DND-41 (cell line): ENCODE results near the gene STAG3.
"Not testable (repeated sequence)": the region's sequence is repeated elsewhere in the genome, so short reads cannot be mapped to it uniquely, and the experiment has no call there.

Experiments
- ATAC-seq: fragments of 200-7000 bp; cut with Tn5 transposase; 3 replicates; pipeline ENCODE4 v1.9.1; 2021; ENCODE audit warnings: low read depth; ENCODE audit not compliant: insufficient read depth
- DNase-seq: peaks from one replicate; pipeline ENCODE4 v3.0.0-alpha.2; 2020
- H2AFZ ChIP-seq: 2 replicates; pipeline ENCODE4 v1.6.0; 2012; ENCODE audit warnings: low read depth, low read length
- H3K27ac ChIP-seq: 2 replicates; pipeline ENCODE4 v1.5.1; 2012; ENCODE audit warnings: low read length, inconsistent platforms
- H3K27me3 ChIP-seq: fragments of 200-600 bp; sonication (generic); 2 replicates; pipeline ENCODE4 v1.6.0; 2012; ENCODE audit warnings: low read length, mild to moderate bottlenecking, inconsistent platforms; ENCODE audit not compliant: insufficient read depth, poor library complexity
- H3K36me3 ChIP-seq: 2 replicates; pipeline ENCODE4 v1.5.1; 2012; ENCODE audit warnings: low read length, inconsistent platforms; ENCODE audit not compliant: insufficient read depth
- H3K4me1 ChIP-seq: 2 replicates; pipeline ENCODE4 v1.5.1; 2012; ENCODE audit warnings: mild to moderate bottlenecking, low read length; ENCODE audit not compliant: insufficient read depth
- H3K4me2 ChIP-seq: 2 replicates; pipeline ENCODE4 v1.6.0; 2012; ENCODE audit warnings: mild to moderate bottlenecking, moderate library complexity, low read length, inconsistent platforms; ENCODE audit not compliant: insufficient read depth
- H3K4me3 ChIP-seq, 2 experiments: fragments of 200-600 bp in 1 of 2; shearing (Covaris generic) in 1 of 2; 2 replicates each; pipeline ENCODE4 v1.5.1; 2012 to 2016; ENCODE audit warnings: inconsistent platforms in 2 of 2, low read length in 2 of 2, mild to moderate bottlenecking in 2 of 2, low read depth in 1 of 2, moderate library complexity in 1 of 2
- H3K79me2 ChIP-seq: 2 replicates; pipeline ENCODE4 v1.6.0; 2012; ENCODE audit warnings: low read length, inconsistent platforms; ENCODE audit not compliant: insufficient read depth
- H3K9ac ChIP-seq: 2 replicates; pipeline ENCODE4 v1.6.0; 2012; ENCODE audit warnings: low read depth, mild to moderate bottlenecking, inconsistent platforms, low read length, moderate library complexity
- H3K9me3 ChIP-seq: 2 replicates; pipeline ENCODE4 v1.5.1; 2012; ENCODE audit warnings: low read length, moderate library complexity, mild to moderate bottlenecking, inconsistent platforms; ENCODE audit not compliant: insufficient read depth, severe bottlenecking
- H4K20me1 ChIP-seq: 2 replicates; pipeline ENCODE4 v1.6.0; 2012; ENCODE audit warnings: low read length; ENCODE audit not compliant: insufficient read depth
- EZH2 ChIP-seq: IDR thresholded peaks from 3 replicates; pipeline ENCODE4 v1.6.1; 2012; ENCODE audit warnings: borderline replicate concordance, low read depth, mild to moderate bottlenecking, moderate library complexity, low read length, inconsistent platforms; ENCODE audit not compliant: severe bottlenecking
- TF ChIP-seq, protein P1 (sequence below): IDR thresholded peaks from 2 replicates; pipeline ENCODE4 v1.5.1; 2012; ENCODE audit warnings: borderline replicate concordance, low read length, moderate library complexity, mild to moderate bottlenecking; ENCODE audit not compliant: poor library complexity, severe bottlenecking; ENCODE audit errors: extremely low read depth

The STAG3 gene

DNA sequence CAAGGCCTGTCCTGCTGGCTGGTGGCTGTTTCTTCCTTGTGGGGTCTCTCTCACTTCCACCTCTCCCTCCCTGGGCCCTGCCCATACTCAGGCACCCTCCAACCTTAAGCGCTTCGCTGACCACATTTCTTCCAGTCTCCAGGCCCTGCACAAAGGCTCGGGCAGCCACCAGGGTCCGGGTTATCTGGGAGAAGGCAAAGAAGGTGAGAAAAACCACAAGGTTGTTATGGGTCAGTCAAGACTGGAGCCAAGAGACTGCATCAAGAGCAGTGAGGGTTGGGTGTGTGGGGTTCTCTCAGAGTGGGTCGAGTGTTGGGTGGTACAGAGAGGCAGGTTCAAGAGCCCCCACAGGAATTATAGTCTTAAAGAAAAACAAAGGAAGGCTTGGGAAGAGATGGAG lies 3.1 kb upstream of the STAG3 start:
- peaks cover 6% of the 10 kb centered on the region for H3K79me2 ChIP-seq
- TF ChIP-seq EZH2: no peak
- H3K27me3 ChIP-seq: no peaks in the 10 kb centered on the region
- peaks cover 18% of the 10 kb centered on the region for H3K36me3 ChIP-seq
- H3K27ac ChIP-seq: no peak overlapping the region
- H3K4me2 ChIP-seq: no peak overlapping the region
- H3K4me3 ChIP-seq: no peak overlapping the region
- no peak overlapping the region for H2AFZ ChIP-seq
- H3K9me3 ChIP-seq: no peaks in the 10 kb centered on the region
- ATAC-seq (no peak), DNase-seq (no peak)
- H3K4me1 ChIP-seq: peaks cover 30% of the 10 kb centered on the region
- peaks cover 2% of the 10 kb centered on the region; the same call in 1 of the 2 replicates for H4K20me1 ChIP-seq
- no peak overlapping the region for H3K9ac ChIP-seq

DNA sequence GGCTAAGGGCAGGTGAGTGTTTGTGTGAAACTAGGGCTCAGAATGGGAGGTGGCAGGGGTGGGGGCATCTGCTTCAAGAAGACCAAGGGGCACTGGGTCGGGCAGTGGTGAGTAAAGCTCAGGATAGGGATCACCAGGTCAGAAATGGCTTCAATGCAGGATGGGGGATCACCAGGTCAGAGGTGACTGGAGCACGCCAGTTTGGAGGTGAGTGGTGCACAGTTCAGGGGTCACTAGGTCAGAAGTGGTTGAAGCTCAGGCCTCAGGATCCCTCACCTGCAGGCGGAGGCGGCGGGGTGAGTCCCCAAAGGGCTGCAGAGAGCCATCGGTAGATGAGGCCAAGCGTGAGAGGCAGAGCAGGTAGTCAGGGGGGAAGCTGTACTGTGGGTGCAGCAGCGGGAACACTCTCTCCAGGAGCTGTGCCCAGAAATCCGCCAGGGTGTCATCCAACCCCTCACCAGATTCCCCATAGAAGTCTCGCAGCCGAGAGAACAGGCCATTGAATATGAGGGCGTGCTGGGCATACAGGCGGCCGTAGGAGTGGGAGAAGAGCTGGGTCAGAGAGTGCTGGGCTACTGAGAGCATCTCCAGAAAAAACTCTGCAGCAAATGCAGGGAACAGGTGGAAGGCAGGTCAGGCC lies 2.3 kb upstream of the STAG3 start:
- ATAC-seq (no peak), DNase-seq (no peak)
- H3K9ac ChIP-seq: no peak overlapping the region
- H3K4me3 ChIP-seq: no peak overlapping the region
- H3K4me1 ChIP-seq: peaks cover 38% of the 10 kb centered on the region
- peaks cover 6% of the 10 kb centered on the region for H3K79me2 ChIP-seq
- TF ChIP-seq, protein P1, sequence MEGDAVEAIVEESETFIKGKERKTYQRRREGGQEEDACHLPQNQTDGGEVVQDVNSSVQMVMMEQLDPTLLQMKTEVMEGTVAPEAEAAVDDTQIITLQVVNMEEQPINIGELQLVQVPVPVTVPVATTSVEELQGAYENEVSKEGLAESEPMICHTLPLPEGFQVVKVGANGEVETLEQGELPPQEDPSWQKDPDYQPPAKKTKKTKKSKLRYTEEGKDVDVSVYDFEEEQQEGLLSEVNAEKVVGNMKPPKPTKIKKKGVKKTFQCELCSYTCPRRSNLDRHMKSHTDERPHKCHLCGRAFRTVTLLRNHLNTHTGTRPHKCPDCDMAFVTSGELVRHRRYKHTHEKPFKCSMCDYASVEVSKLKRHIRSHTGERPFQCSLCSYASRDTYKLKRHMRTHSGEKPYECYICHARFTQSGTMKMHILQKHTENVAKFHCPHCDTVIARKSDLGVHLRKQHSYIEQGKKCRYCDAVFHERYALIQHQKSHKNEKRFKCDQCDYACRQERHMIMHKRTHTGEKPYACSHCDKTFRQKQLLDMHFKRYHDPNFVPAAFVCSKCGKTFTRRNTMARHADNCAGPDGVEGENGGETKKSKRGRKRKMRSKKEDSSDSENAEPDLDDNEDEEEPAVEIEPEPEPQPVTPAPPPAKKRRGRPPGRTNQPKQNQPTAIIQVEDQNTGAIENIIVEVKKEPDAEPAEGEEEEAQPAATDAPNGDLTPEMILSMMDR: no peak
- no peak for TF ChIP-seq EZH2
- no peaks in the 10 kb centered on the region for H3K27me3 ChIP-seq
- H3K9me3 ChIP-seq: no peaks in the 10 kb centered on the region
- H3K4me2 ChIP-seq: peak overlapping the region; percentile 15
- peaks cover 2% of the 10 kb centered on the region; the same call in 1 of the 2 replicates for H4K20me1 ChIP-seq
- no peak overlapping the region for H2AFZ ChIP-seq
- H3K36me3 ChIP-seq: peaks cover 18% of the 10 kb centered on the region
- peak overlapping the region; percentile 16; the same call in 1 of the 2 replicates for H3K27ac ChIP-seq

DNA sequence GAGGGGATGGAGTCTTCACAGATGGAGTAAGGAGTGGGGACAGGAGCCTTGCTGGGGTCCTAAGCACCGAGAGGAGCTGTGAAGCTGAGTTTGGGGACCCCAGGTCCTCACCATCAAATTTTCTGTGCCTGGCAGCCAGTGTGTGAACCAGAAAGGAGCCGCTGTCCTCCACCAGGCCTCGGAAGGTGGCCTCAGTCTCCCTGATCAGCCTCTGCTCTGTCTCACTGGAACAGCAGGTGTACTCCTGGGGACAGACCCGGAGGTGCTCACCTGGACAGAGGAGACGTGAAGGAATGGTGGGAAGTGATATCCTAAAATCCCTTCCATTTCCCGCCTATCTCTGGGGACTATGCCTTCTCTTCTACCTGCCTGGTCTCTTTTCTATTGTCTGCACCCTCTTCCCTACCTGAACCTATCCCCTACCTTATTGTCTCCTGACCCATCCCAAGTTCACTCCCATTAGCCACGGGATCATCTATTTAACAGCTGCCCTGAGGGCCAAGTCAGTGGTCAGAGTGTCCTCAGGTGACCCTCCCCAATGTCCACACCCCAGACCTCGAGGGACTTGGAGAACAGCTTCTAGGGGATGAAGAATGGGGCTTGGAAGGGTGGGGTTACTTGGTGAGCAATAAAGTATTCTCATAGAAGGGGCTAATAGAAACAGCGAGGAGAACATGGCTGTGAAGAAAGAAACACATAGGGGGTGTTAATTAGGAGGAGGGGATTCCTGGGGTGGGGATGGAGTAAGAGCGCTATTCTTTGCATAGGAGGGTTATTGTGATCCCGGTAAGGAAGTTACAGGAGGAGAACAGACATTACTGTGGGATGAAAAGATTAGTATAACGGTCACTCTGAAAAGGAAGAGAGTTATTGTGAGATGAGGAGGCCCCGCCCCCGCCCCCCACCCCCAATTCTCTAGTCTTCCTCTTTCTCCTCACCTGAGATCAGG lies 1.3 kb upstream of the STAG3 start:
- Histone ChIP-seq H3K36me3 (peaks cover 18% of the 10 kb centered on the region), H4K20me1 (peaks cover 2% of the 10 kb centered on the region; the same call in 1 of the 2 replicates), H3K79me2 (peaks cover 6% of the 10 kb centered on the region), H3K9ac (peak overlapping the region; percentile 71), H3K4me1 (peaks cover 48% of the 10 kb centered on the region), H3K4me3 (peak overlapping the region; percentile 73 to 90; a peak in 3 of 4 replicates), H3K27me3 (no peaks in the 10 kb centered on the region), H3K4me2 (peak overlapping the region; percentile 95), H2AFZ (peak overlapping the region; percentile 89), H3K27ac (peak overlapping the region; percentile 65; the same call in 1 of the 2 replicates), H3K9me3 (no peaks in the 10 kb centered on the region)
- no peak for TF ChIP-seq EZH2
- TF ChIP-seq, protein P1: no peak
- no peak for DNase-seq
- no peak for ATAC-seq

DNA sequence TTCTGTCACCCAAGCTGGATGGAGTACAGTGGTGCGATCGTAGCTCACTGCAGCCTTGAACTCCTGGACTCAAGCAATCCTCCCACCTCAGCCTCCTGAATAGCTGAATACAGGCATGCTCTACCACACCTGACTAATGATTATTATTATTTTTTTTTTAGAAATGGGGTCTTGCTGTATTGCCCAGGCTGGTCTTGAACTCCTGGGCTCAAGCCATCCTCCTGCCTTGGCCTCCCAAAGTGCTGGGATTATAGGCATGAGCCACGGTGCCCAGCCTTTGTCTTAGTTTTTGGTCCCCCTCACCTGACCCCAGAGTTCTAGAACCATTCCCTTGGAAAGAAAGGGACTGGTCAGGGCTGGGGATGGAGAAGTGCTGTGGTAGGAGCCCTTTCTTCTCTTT lies 2.4 kb downstream of the STAG3 start:
- peak overlapping the region; percentile 58 for H3K27ac ChIP-seq

DNA sequence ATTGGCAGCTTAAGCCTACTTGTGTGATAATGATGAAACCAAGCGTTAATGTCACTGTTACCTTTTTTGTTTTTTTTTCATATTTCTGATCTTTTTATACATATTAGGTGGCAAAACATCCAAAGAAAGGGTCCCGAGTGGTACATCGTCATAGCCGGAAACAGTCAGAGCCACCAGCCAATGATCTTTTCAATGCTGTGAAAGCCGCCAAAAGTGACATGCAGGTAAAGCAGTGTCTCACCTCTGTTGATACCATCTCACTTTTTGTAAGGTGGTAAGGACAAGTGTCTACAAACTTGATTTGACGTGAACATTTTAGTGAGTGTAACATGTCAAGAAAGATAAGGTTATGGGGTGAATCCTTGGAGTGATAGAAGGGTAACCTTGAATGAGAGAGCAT lies 4.9 kb downstream of the STAG3 start:
- ATAC-seq, H3K4me2 ChIP-seq, H3K36me3 ChIP-seq, DNase-seq, H3K9ac ChIP-seq, H3K9me3 ChIP-seq, H3K79me2 ChIP-seq, H4K20me1 ChIP-seq, H3K27ac ChIP-seq, H3K27me3 ChIP-seq, H3K4me3 ChIP-seq, H2AFZ ChIP-seq: not testable (repeated sequence)
- H3K4me1 ChIP-seq: peaks cover 28% of the 10 kb centered on the region

More for the DNA sequence above, 2.4 kb downstream of the STAG3 start:
- not testable (repeated sequence) for DNase-seq, H4K20me1 ChIP-seq, H3K9me3 ChIP-seq, H3K36me3 ChIP-seq, ATAC-seq, H3K79me2 ChIP-seq, H3K27me3 ChIP-seq
- peak overlapping the region; percentile 0; the same call in 1 of the 2 replicates for H3K9ac ChIP-seq
- peak overlapping the region; percentile 19 for H2AFZ ChIP-seq
- peak overlapping the region in 1 of 2 experiments; percentile 11; a peak in 1 of 4 replicates for H3K4me3 ChIP-seq
- peaks cover 50% of the 10 kb centered on the region for H3K4me1 ChIP-seq
- H3K4me2 ChIP-seq: peak overlapping the region; percentile 35

DNA sequence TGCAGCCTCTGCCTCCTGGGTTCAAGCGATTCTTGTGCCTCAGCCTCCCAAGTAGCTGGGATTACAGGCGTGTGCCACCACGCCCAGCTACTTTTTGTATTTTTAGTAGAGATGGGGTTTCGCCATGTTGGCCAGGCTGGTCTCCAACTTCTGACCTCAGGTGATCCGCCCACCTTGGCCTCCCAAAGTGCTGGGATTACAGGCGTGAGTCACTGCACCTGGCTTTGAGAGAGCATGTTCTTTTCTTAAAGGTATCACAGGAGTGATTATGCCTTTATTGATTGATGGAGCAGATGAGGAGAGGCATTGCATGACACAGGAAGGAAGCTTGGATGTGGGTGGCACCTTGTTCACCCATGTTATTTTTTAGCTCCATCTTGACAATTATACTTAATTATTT lies 5.4 kb downstream of the STAG3 start:
- not testable (repeated sequence) for H3K4me2 ChIP-seq
- H3K4me1 ChIP-seq: peaks cover 23% of the 10 kb centered on the region

More for the DNA sequence above, 5.4 kb downstream of the STAG3 start:
- H3K9ac ChIP-seq, H3K79me2 ChIP-seq, H3K9me3 ChIP-seq, H4K20me1 ChIP-seq, ATAC-seq, H3K36me3 ChIP-seq, H2AFZ ChIP-seq, H3K4me3 ChIP-seq, H3K27me3 ChIP-seq, DNase-seq, H3K27ac ChIP-seq: not testable (repeated sequence)
